Lung (tissue), 12 donors: ENCODE data around the gene VTCN1. TPM values are rescaled to one million over a fixed set of nuclear protein-coding genes. Genes with fewer than 3 reads are reported as not detected.

ENCODE experiments used
- ATAC-seq: fragments of 200-7000 bp; cut with Tn5 transposase; one replicate; pipeline ENCODE4 v1.9.1; 2020; ENCODE audit warnings: moderate number of reproducible peaks; ENCODE audit not compliant: insufficient read depth, low FRiP score
- DNase-seq, 3 donors: peaks; one replicate each; pipeline ENCODE4 v3.0.0-alpha.2; 2013 to 2017
- H3K27ac ChIP-seq, 2 donors: one replicate each; pipeline ENCODE4 v1.5.1; 2013; ENCODE audit warnings: mild to moderate bottlenecking in 2 of 2, moderate library complexity in 2 of 2, control low read depth in 1 of 2, inconsistent platforms in 1 of 2, low read depth in 1 of 2, low read length in 1 of 2
- H3K27me3 ChIP-seq, 3 donors: one replicate each; pipeline ENCODE4 v1.5.1; 2013; ENCODE audit warnings: low read length in 2 of 3; ENCODE audit not compliant: control insufficient read depth in 3 of 3, insufficient read depth in 3 of 3
- H3K36me3 ChIP-seq, 4 donors: one replicate each; pipeline ENCODE4 v1.5.1; 2013; ENCODE audit warnings: low read length in 4 of 4, mild to moderate bottlenecking in 1 of 4, moderate library complexity in 1 of 4; ENCODE audit not compliant: control insufficient read depth in 4 of 4, insufficient read depth in 4 of 4
- H3K4me1 ChIP-seq, 5 donors: one replicate each; pipeline ENCODE4 v1.5.1; 2013; ENCODE audit warnings: low read length in 5 of 5, mild to moderate bottlenecking in 2 of 5, moderate library complexity in 1 of 5; ENCODE audit not compliant: control insufficient read depth in 5 of 5, insufficient read depth in 5 of 5
- H3K4me3 ChIP-seq: one replicate; pipeline ENCODE4 v1.5.1; 2013; ENCODE audit warnings: mild to moderate bottlenecking, control low read depth, moderate library complexity
- H3K9ac ChIP-seq, 2 donors: one replicate each; pipeline ENCODE4 v1.5.1; 2013; ENCODE audit warnings: low read length in 2 of 2, control low read depth in 1 of 2; ENCODE audit not compliant: insufficient read depth in 1 of 2
- H3K9me3 ChIP-seq, 4 donors: one replicate each; pipeline ENCODE4 v1.5.1; 2013; ENCODE audit warnings: low read length in 3 of 4, mild to moderate bottlenecking in 1 of 4, moderate library complexity in 1 of 4; ENCODE audit not compliant: control insufficient read depth in 4 of 4, insufficient read depth in 3 of 4
- WGBS, 2 donors: extraction: QIAGEN DNeasy Blood & Tissue Kit; methylation state at CpG; one replicate each; pipeline ENCODE4 v1.1.7; 2013; 5-methylcytosine and 5-hydroxymethylcytosine counted together
- polyA plus RNA-seq, 2 donors: library from polyadenylated mRNA; stranded (reverse); fragments of 200-250 nt; gene quantifications; one replicate each; pipeline ENCODE4 v1.2.1, GENCODE V29; 2013
- total RNA-seq, 2 donors: library from RNA; depleted of rRNA in 1 of 2; stranded (reverse); fragments of >200 nt in 1 of 2; gene quantifications; one replicate each; pipeline ENCODE4 v1.2.1, GENCODE V29; 2014 to 2021
- TF ChIP-seq, protein P1 (sequence below): IDR thresholded peaks from 2 replicates; pipeline ENCODE4 v1.5.1; 2012; ENCODE audit warnings: mild to moderate bottlenecking; ENCODE audit errors: control extremely low read depth, extremely low read depth
- donor health status: control.
- donor health status: control.
- donor health status: Bipolar disorder and iron deficiency.
- donor health status: healthy.
- donor health status: DM: yes; HTN: yes; CAD: no.

Gene VTCN1
- total and polyA plus RNA-seq, 4 donors: 0.45 to 3.9 (median 1.9) TPM

DNA sequence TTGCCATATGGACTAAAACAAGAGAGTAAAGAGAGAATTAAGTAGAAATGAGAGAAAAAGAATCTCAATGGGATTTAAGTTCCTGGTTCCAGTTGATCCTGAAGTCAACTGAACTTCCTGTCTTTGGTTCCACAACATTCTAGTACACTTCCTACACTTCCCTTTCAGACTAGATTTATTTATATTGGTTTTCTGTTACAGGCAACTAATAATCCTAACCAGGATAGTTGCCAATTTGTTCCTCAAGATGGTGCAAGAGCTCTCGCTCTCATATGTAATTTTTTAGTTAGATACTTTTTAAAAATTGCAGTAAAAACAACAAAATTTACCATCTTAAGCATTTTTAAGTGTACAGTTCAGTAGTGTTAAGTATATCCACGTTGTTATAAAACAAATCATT is 60.4 kb downstream of the VTCN1 start:
- DNase-seq (no peak), ATAC-seq (no peak)
- H3K27me3 ChIP-seq: no peaks in the 10 kb centered on the region
- TF ChIP-seq, protein P1, sequence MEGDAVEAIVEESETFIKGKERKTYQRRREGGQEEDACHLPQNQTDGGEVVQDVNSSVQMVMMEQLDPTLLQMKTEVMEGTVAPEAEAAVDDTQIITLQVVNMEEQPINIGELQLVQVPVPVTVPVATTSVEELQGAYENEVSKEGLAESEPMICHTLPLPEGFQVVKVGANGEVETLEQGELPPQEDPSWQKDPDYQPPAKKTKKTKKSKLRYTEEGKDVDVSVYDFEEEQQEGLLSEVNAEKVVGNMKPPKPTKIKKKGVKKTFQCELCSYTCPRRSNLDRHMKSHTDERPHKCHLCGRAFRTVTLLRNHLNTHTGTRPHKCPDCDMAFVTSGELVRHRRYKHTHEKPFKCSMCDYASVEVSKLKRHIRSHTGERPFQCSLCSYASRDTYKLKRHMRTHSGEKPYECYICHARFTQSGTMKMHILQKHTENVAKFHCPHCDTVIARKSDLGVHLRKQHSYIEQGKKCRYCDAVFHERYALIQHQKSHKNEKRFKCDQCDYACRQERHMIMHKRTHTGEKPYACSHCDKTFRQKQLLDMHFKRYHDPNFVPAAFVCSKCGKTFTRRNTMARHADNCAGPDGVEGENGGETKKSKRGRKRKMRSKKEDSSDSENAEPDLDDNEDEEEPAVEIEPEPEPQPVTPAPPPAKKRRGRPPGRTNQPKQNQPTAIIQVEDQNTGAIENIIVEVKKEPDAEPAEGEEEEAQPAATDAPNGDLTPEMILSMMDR: no peak
- no peaks in the 10 kb centered on the region for H3K4me1 ChIP-seq
- no peak overlapping the region for H3K9ac ChIP-seq
- H3K36me3 ChIP-seq: no peaks in the 10 kb centered on the region
- H3K9me3 ChIP-seq: no peaks in the 10 kb centered on the region
- WGBS, 2 donors: 74 to 75% methylated on average over 2 of the region's 2 CpGs
- no peak overlapping the region for H3K27ac ChIP-seq
- no peak overlapping the region for H3K4me3 ChIP-seq

DNA sequence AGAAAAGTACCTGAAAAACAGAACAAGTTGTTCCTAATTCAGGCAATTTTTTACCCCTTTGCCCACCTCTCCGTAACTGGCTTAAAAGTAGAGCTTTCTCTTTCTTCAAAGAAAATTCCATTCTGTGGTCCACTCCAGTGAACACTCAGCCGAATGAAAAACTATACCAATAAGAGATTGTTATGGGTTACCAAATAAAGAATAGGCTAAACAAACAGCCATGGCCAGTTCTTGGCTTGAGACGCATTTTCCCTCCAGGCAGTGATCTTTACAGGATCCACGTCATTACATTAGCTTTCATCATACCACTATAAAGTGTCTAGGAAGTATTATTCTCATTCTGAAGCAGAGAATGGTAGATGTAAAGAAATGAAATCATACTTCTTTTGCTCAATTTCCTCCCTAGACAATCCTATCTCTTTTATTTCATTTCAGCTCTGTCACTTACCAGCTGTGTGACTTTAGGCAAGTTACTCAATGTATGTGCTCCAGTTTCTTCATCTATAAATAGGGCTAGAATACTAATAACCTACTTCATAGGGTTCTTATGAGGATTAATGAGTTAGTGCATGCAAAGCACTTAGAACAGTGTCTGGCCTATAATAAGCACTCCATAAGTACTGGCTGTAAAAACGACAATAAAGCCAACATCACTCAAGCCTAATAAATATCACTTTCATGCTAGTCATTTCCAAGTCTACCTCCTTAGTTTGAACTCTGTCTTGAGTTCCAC is 62.7 kb downstream of the VTCN1 start:
- Histone ChIP-seq H3K27me3 (no peaks in the 10 kb centered on the region), H3K27ac (no peak overlapping the region), H3K9me3 (no peaks in the 10 kb centered on the region), H3K36me3 (no peaks in the 10 kb centered on the region), H3K9ac (no peak overlapping the region), H3K4me1 (no peaks in the 10 kb centered on the region), H3K4me3 (no peak overlapping the region)
- no peak for ATAC-seq
- 62 to 79% methylated on average over 5 of the region's 5 CpGs for WGBS, 2 donors
- TF ChIP-seq, protein P1: no peak
- peak in 2 of 3 donors; percentile 18 to 32 for DNase-seq

DNA sequence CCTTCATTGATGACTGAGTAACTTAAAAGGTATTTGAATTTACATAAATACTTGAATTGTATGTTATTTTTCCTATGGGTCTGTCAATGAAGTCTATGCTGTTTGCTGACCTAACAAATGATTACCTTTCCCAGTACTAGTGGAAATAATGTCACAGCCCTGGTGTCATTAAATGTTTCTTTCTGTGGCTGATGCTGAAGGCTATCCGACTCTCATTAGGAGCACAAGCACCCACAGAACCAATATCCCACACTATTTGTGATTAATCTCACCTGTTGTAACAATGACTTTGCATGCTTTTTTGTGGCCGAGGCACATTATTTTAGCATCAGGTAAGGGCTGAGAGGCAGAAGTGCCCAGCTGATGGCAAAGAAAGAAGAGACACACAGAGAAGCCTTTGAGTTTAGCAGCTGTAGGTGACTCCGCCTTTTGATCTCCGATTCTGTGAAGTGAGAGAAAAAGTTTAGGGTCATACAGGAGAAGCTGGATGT is 63.3 kb downstream of the VTCN1 start:
- Histone ChIP-seq H3K9ac (no peak overlapping the region), H3K27ac (no peak overlapping the region), H3K4me3 (no peak overlapping the region), H3K9me3 (no peaks in the 10 kb centered on the region), H3K36me3 (no peaks in the 10 kb centered on the region), H3K4me1 (no peaks in the 10 kb centered on the region), H3K27me3 (no peaks in the 10 kb centered on the region)
- no peak for ATAC-seq
- WGBS, 2 donors: 65 to 76% methylated on average over 4 of the region's 4 CpGs
- no peak for DNase-seq
- TF ChIP-seq, protein P1: no peak
